Measurements from ENCODE around the gene PGAP2. TPM values are rescaled to one million over a fixed set of nuclear protein-coding genes. Genes with fewer than 3 reads are reported as not detected.
"Not testable (repeated sequence)": the region's sequence is repeated elsewhere in the genome, so short reads cannot be mapped to it uniquely, and the experiment has no call there.

PGAP2 gene
- total RNA-seq, 1 donor from 2014 or later, result 26.3 TPM

DNA sequence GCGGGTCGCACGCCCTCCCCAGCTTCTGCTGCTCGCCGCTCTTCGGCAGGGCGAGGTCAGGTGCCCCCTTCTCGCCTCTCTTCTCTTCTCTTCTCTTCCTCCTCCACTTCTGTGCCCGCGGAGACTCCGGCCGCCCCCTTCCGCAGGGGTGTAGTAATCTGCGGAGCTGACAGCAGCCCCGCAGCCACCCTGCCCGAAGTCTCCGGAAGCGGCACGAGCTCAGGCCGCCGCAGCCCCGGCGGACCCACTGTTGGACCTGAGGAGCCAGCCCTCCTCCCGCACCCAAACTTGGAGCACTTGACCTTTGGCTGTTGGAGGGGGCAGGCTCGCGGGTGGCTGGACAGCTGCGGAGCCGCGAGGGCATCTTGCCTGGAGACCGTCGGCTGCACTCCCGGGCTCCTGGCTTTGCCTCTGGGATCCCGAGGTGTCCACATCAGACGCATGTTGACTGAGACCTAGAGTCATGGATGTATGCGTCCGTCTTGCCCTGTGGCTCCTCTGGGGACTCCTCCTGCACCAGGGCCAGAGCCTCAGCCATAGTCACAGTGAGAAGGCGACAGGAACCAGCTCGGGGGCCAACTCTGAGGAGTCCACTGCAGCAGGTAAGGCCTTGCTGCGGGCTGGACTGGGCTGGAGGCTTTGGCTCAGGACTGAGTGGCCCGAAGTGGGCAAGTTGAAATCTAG is 47.6 kb downstream of the PGAP2 start:
- DNase-seq (ENCODE audit: low read depth) (no peak), FAIRE-seq (no peak)
- Histone ChIP-seq H3K27me3 (ENCODE audit: control insufficient read depth, insufficient read depth, low read length) (no peaks in the 10 kb centered on the region), H3K36me3 (ENCODE audit: control insufficient read depth, insufficient read depth, low read length) (no peaks in the 10 kb centered on the region), H3K4me3 (ENCODE audit: low read depth, low read length) (peak overlapping the region; percentile 80)
- TF ChIP-seq, protein P1, sequence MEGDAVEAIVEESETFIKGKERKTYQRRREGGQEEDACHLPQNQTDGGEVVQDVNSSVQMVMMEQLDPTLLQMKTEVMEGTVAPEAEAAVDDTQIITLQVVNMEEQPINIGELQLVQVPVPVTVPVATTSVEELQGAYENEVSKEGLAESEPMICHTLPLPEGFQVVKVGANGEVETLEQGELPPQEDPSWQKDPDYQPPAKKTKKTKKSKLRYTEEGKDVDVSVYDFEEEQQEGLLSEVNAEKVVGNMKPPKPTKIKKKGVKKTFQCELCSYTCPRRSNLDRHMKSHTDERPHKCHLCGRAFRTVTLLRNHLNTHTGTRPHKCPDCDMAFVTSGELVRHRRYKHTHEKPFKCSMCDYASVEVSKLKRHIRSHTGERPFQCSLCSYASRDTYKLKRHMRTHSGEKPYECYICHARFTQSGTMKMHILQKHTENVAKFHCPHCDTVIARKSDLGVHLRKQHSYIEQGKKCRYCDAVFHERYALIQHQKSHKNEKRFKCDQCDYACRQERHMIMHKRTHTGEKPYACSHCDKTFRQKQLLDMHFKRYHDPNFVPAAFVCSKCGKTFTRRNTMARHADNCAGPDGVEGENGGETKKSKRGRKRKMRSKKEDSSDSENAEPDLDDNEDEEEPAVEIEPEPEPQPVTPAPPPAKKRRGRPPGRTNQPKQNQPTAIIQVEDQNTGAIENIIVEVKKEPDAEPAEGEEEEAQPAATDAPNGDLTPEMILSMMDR (IDR thresholded peaks at IDR 0.05; ENCODE audit: insufficient read depth, low read length, severe bottlenecking), result no peak

DNA sequence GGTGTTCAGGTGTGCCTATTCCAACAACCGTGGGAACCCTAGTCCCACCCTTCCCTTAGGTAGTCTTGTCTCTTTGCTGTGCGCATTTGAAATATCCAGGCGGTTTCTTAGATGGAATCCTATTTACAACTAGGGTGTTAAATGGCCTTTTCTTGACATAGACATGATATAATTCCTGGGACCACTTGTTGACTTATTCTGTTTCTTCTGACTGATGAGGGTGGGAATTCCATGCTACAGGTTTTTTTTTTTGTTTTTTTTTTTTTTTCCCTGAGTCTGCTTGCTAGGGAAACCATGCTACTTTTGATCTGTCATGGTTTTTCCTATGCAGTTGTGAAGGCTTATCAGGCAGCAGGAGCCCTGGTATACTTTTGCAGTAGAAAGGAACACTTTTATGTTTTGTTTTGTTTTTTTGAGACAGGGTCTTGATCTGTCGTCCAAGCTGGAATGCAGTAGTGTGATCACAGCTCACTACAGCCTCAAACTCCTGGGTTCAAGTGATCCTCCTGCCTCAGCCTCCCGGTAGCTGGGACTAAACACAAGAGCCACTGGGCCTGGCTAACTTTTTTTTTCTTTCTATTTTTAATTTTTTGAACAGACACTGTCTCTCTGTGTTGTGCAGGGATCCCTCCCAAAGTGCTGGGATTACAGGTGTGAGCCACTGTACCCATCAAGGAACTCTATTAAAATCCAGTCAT is 48.6 kb downstream of the PGAP2 start:
- Histone ChIP-seq H3K36me3 (ENCODE audit: control insufficient read depth, insufficient read depth, low read length) (no peaks in the 10 kb centered on the region), H3K27me3 (ENCODE audit: control insufficient read depth, insufficient read depth, low read length) (no peaks in the 10 kb centered on the region), H3K4me3 (ENCODE audit: low read depth, low read length) (peak overlapping the region; percentile 80)
- no peak for FAIRE-seq
- no peak for DNase-seq (ENCODE audit: low read depth)
- TF ChIP-seq, protein P1 (IDR thresholded peaks at IDR 0.05; ENCODE audit: insufficient read depth, low read length, severe bottlenecking), result no peak

DNA sequence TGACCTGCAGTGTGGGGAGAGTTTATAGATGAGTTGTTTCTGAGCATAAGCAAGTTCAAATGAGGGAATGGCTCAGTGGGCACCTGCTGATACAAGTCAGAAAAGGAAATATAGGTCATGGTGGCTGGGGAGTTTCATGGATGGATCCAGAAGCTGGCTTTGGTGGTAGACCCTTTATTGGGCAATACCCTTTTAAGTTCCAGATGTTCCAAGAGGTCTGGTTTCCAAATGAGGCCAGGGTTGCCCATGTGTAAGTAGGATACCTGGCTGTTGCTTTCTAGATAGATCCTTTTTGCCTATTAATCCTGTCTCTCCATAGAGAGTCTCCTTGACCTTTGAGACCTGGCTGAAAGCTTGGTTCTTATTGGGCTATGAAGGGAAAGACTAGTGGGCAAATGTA is 49.3 kb downstream of the PGAP2 start:
- DNase-seq (ENCODE audit: low read depth) (no peak), FAIRE-seq (no peak)
- TF ChIP-seq, protein P1 (IDR thresholded peaks at IDR 0.05; ENCODE audit: insufficient read depth, low read length, severe bottlenecking), result no peak
- H3K36me3 ChIP-seq (ENCODE audit: control insufficient read depth, insufficient read depth, low read length), result no peaks in the 10 kb centered on the region
- no peak overlapping the region for H3K4me3 ChIP-seq (ENCODE audit: low read depth, low read length)
- no peaks in the 10 kb centered on the region for H3K27me3 ChIP-seq (ENCODE audit: control insufficient read depth, insufficient read depth, low read length)

DNA sequence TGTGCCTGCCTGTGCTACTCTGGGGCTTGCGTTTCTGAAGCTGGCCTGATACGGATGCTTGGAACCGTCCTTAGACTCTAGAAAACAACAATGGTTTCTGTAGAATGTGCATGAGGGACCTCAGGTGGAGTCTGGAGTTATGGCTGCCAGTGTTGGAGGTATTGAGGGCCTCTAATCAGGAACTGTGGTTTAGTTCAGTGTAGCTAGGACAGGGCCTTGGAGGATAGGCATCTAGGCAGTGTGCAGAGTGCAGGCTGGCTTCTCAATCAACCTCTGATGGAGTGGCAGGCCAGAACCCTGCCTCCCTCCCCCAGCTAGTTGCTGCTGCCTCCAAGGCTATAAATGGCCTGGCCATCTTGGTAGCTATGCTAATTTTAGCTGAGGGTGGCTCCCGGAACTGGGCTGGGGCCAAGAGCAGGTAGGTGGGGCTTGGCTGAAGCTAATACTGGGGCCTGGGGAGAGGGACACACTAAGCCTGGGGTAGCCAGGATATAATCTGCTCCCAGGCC is 51.1 kb downstream of the PGAP2 start:
- DNase-seq (ENCODE audit: low read depth) (no peak), FAIRE-seq (no peak)
- Histone ChIP-seq H3K27me3 (ENCODE audit: control insufficient read depth, insufficient read depth, low read length) (no peaks in the 10 kb centered on the region), H3K36me3 (ENCODE audit: control insufficient read depth, insufficient read depth, low read length) (no peaks in the 10 kb centered on the region), H3K4me3 (ENCODE audit: low read depth, low read length) (no peak overlapping the region)
- TF ChIP-seq, protein P1 (IDR thresholded peaks at IDR 0.05; ENCODE audit: insufficient read depth, low read length, severe bottlenecking), result no peak

DNA sequence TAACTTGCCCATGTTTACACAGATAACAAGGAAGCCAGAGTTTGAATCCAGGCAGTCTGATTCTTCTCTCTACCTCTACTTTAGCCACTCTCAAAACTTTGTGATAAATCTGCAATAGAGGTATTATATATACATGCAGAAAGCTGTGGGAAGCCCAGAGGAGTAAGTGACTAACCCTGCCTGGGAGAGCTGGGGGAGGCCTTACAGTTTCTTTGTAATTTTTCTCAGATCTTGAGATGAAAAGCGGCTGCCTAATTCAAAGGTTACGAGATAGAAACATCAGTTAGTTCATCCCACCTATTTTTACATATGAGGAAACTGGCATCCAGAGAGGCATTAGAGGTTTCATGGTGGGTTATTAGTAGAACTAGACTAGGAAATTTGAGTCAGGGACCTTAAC is 52.0 kb downstream of the PGAP2 start:
- Histone ChIP-seq H3K27me3 (ENCODE audit: control insufficient read depth, insufficient read depth, low read length) (no peaks in the 10 kb centered on the region), H3K4me3 (ENCODE audit: low read depth, low read length) (no peak overlapping the region), H3K36me3 (ENCODE audit: control insufficient read depth, insufficient read depth, low read length) (no peaks in the 10 kb centered on the region)
- TF ChIP-seq, protein P1 (IDR thresholded peaks at IDR 0.05; ENCODE audit: insufficient read depth, low read length, severe bottlenecking), result no peak
- DNase-seq (ENCODE audit: low read depth), result no peak
- FAIRE-seq, result no peak

DNA sequence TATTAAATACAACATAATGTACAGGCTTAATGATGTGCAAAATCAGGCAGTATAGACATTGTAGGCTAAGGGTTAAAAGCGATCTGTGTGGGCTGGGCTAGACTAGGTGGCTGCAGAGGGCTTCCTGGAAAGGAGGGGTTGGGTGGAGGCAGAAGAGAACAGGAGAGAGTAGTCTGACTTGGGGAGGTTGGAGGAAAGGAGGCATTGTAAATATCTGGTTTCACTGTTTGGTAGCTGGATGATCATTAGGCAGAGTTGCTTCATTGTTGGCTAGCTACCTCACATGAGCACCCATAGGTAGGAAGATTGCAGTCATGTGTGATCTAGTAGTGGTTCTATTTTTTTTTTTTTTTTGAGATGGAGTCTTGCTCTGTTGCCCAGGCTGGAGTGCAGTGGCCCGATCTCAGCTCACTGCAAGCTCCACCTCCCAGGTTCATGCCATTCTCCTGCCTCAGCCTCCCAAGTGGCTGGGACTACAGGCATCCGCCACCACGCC is 52.6 kb downstream of the PGAP2 start:
- H3K27me3 ChIP-seq (ENCODE audit: control insufficient read depth, insufficient read depth, low read length); FAIRE-seq; H3K36me3 ChIP-seq (ENCODE audit: control insufficient read depth, insufficient read depth, low read length); DNase-seq (ENCODE audit: low read depth); H3K4me3 ChIP-seq (ENCODE audit: low read depth, low read length): not testable (repeated sequence)

Measured in bronchial epithelial cell (primary cell).